H1 (cell line): ENCODE measurements around the gene IFNL2. TPM values are rescaled to one million over a fixed set of nuclear protein-coding genes. Genes with fewer than 3 reads are reported as not detected.

ENCODE experiments used
- ATF3 ChIP-seq: IDR thresholded peaks from 2 replicates; pipeline ENCODE4 v1.6.1; 2011; ENCODE audit warnings: low read depth, mild to moderate bottlenecking, low read length; ENCODE audit not compliant: insufficient read depth
- CBX5 ChIP-seq: fragments of 300-800, 300-1000 bp; sonication (generic); IDR thresholded peaks from 2 replicates; pipeline ENCODE4 v1.7.1; 2016; ENCODE audit warnings: antibody characterized with exemption, low read length, low read depth
- E2F6 ChIP-seq: IDR thresholded peaks from 2 replicates; pipeline ENCODE4 v1.6.1; 2012; ENCODE audit warnings: inconsistent platforms
- EZH2 ChIP-seq: fragments of 200-600 bp; sonication (generic); IDR thresholded peaks from 2 replicates; pipeline ENCODE4 v1.7.1; 2012; ENCODE audit warnings: low read depth, mild to moderate bottlenecking, moderate library complexity, low read length, inconsistent platforms; ENCODE audit not compliant: severe bottlenecking
- JUN ChIP-seq: IDR thresholded peaks from 2 replicates; pipeline ENCODE4 v1.6.1; 2011; ENCODE audit warnings: low read depth, mild to moderate bottlenecking, improper control_type of control experiment, low read length
- SP2 ChIP-seq: IDR thresholded peaks from 2 replicates; pipeline ENCODE4 v1.6.1; 2012; ENCODE audit warnings: mild to moderate bottlenecking, low read length, inconsistent platforms
- SRF ChIP-seq: IDR thresholded peaks from 2 replicates; pipeline ENCODE4 v1.6.1; 2011; ENCODE audit warnings: mild to moderate bottlenecking, low read depth, low read length, moderate library complexity
- polyA plus RNA-seq, 7 experiments: library from polyadenylated mRNA; depleted of rRNA in 3 of 7; stranded (reverse) in 5 of 7; unstranded in 2 of 7; fragments of >200 nt in 5 of 7; fragments of 200-250 nt in 2 of 7; gene quantifications; 1 replicate in 5 of 7; 2 replicates in 1 of 7; 4 replicates in 1 of 7; pipeline versions ENCODE4 v1.2.1 to v1.2.3, GENCODE V29; 2011 to 2013; ENCODE audit warnings: missing spikeins in 2 of 7, mixed read lengths in 2 of 7
- total RNA-seq: library from RNA; stranded (reverse); fragmentation: NEBNext Ultra II Directional; extraction: Animal tissue kit (Norgen Biotek cat#: 25700); gene quantifications from 2 replicates; pipeline ENCODE4 v1.2.1, GENCODE V29; 2021

Gene IFNL2
- total and polyA plus RNA-seq, 2 of the 8 experiments (the other 6 are each of a cell fraction or from before 2014, with no cell fraction given), result not detected

GRCh38 chr19:39310558-39311311 lies 42.5 kb downstream of the IFNL2 start (continued):
- TF ChIP-seq ATF3, result no peak
- no peak for TF ChIP-seq JUN
- no peak for TF ChIP-seq EZH2
- TF ChIP-seq SP2, result peak; percentile 11; the same call in 1 of the 2 replicates
- TF ChIP-seq CBX5, result no peak
- TF ChIP-seq SRF, result no peak
- no peak for TF ChIP-seq E2F6
